Duodenal mucosa (tissue), 2 donors: ENCODE measurements around the gene SLC16A3.

Experiments
- H3K27ac ChIP-seq: one replicate; pipeline ENCODE4 v1.7.0; 2013; ENCODE audit warnings: low read depth, low read length
- H3K27me3 ChIP-seq, 2 donors: one replicate each; pipeline ENCODE4 v1.7.0; 2013; ENCODE audit warnings: low read length in 2 of 2, control low read depth in 1 of 2; ENCODE audit not compliant: insufficient read depth in 2 of 2, control insufficient read depth in 1 of 2
- H3K36me3 ChIP-seq, 2 donors: one replicate each; pipeline ENCODE4 v1.7.0; 2013; ENCODE audit warnings: low read length in 2 of 2, control low read depth in 1 of 2; ENCODE audit not compliant: insufficient read depth in 2 of 2, control insufficient read depth in 1 of 2
- H3K4me1 ChIP-seq, 2 donors: one replicate each; pipeline ENCODE4 v1.7.0; 2013; ENCODE audit warnings: low read length in 2 of 2, control low read depth in 1 of 2; ENCODE audit not compliant: insufficient read depth in 2 of 2, control insufficient read depth in 1 of 2
- H3K4me3 ChIP-seq, 2 donors: one replicate each; pipeline ENCODE4 v1.7.0; 2013; ENCODE audit warnings: low read length in 2 of 2, low read depth in 1 of 2
- H3K9ac ChIP-seq, 2 donors: one replicate each; pipeline ENCODE4 v1.7.0; 2013; ENCODE audit warnings: low read length in 2 of 2, low read depth in 1 of 2
- H3K9me3 ChIP-seq, 2 donors: one replicate each; pipeline ENCODE4 v1.7.0; 2013; ENCODE audit warnings: low read length in 2 of 2, control low read depth in 1 of 2; ENCODE audit not compliant: control insufficient read depth in 1 of 2

The SLC16A3 gene

DNA sequence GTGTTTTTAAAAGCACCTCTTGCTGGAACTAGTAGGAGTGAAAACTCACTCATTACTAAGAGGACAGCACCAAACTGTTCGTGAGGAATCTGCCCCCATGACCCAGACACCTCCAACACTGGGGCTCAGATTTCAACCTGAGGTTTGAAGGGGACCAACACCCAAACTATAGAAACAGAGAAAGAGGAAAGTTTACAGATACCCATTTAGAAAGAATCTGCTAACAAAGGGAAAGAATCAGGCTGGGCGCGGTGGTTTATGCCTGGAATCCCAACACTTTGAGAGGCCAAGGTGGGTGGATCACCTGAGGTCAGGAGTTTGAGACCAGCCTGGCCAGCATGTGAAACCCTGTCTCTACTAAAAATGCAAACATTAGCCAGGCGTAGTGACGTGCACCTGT, 48.1 kb downstream of the SLC16A3 start:
- Histone ChIP-seq H3K36me3 (peaks cover 5 to 7% of the 10 kb centered on the region in 2 donors), H3K4me3 (no peak overlapping the region), H3K27me3 (no peaks in the 10 kb centered on the region), H3K9ac (no peak overlapping the region), H3K27ac (no peak overlapping the region), H3K4me1 (peaks cover 30 to 32% of the 10 kb centered on the region in 2 donors), H3K9me3 (no peaks in the 10 kb centered on the region)

DNA sequence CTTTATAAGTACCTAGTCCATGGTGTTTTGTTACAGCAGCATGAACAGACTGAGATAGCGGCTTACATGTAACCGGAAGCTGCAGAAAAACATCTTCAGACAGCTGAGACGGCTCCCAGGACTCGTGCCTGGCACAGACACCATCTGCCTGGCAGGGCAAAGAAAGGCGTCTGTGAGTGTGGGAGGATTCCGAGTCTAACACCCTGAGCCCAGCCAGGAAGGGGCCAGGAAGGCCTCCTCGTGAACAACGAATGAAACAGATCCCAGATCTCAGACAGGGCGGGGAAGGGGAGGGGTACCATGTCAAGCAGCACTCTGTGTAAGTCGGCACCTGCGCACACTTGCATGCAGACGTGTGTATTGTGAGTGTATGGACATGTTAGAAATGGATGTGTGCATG, 49.0 kb downstream of the SLC16A3 start:
- no peak overlapping the region for H3K4me3 ChIP-seq
- H3K4me1 ChIP-seq, result peaks cover 34 to 37% of the 10 kb centered on the region in 2 donors
- peaks cover 5 to 7% of the 10 kb centered on the region in 2 donors for H3K36me3 ChIP-seq
- no peak overlapping the region for H3K9ac ChIP-seq
- H3K9me3 ChIP-seq, result no peaks in the 10 kb centered on the region
- peaks cover 0 to 2% of the 10 kb centered on the region in 2 donors for H3K27me3 ChIP-seq
- H3K27ac ChIP-seq, result no peak overlapping the region

DNA sequence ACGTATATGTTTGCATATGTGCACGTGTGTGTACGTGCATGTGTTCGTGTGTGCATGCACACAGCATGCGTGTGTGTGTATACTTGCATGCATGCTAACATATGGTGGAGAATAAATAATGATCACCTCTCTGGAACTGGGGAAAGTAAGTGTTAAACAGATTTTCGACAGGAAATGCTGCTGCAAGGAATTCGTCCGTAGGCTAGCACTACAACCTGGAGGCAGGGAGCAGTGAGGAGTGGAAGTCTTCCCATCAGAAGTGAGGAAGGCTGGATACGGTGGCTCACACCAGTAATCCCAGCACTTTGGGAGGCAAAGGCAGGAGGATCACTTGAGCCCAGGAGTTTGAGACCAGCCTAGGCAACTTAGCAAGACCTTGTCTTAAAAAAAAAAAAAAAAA, 49.5 kb downstream of the SLC16A3 start:
- no peak overlapping the region for H3K9ac ChIP-seq
- no peak overlapping the region for H3K4me3 ChIP-seq
- H3K9me3 ChIP-seq, result no peaks in the 10 kb centered on the region
- H3K4me1 ChIP-seq, result peaks cover 38 to 41% of the 10 kb centered on the region in 2 donors
- no peak overlapping the region for H3K27ac ChIP-seq
- H3K27me3 ChIP-seq, result peaks cover 0 to 3% of the 10 kb centered on the region in 2 donors
- peaks cover 5 to 7% of the 10 kb centered on the region in 2 donors for H3K36me3 ChIP-seq

DNA sequence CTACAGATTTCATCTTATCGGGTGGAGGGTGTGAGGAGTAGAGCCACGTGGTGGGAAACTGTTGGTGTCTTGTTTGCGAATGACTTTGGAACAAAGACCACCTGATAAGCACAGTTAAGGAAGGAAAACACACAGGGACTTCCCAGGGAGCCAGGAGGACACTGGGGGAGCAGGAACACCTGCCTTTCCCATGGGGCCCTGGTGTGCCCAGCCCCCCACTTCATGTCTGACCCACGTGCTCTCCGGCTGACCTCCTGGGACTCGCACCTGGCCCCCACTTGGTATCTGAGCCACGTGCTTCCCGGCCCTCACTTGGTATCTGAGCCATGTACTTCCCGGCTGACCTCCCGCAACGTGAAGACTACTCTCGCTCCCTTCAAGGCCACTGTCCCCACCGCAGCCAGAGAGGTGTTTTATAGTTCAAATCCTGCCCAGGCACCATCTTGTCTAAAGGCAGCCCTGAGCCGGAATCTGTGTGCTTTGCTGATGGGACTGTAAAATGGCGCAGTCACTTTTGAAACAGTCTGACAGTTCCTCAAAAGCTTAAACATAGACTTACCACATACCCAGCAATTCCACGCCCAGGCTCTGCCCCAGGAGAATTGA, 50.0 kb downstream of the SLC16A3 start:
- peaks cover 0 to 3% of the 10 kb centered on the region in 2 donors for H3K27me3 ChIP-seq
- peaks cover 5 to 7% of the 10 kb centered on the region in 2 donors for H3K36me3 ChIP-seq
- no peak overlapping the region for H3K4me3 ChIP-seq
- peaks cover 37 to 41% of the 10 kb centered on the region in 2 donors for H3K4me1 ChIP-seq
- H3K9ac ChIP-seq, result no peak overlapping the region
- H3K27ac ChIP-seq, result no peak overlapping the region
- no peaks in the 10 kb centered on the region for H3K9me3 ChIP-seq

DNA sequence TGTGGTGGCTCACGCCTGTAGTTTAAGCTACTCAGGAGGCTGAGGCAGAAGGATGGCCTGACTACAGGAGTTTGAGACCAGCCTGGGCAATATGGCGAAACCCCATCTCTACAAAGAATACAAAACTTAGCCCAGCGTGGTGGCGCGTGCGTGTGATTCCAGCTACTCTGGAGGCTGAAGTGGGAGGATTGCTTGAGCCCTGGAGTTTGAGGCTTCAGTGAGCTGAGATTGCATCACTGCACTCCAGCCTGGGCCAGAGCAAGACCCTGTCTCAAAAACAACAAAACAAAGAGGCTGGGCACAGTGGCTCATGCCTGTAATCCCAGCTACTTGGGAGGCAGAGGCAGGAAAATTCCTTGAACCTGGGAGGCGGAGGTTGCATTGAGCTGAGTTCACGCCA, 51.7 kb downstream of the SLC16A3 start:
- Histone ChIP-seq H3K9me3 (no peaks in the 10 kb centered on the region), H3K4me3 (no peak overlapping the region), H3K4me1 (peaks cover 31 to 34% of the 10 kb centered on the region in 2 donors), H3K9ac (no peak overlapping the region), H3K36me3 (peaks cover 5 to 7% of the 10 kb centered on the region in 2 donors), H3K27me3 (peaks cover 0 to 3% of the 10 kb centered on the region in 2 donors), H3K27ac (no peak overlapping the region)

DNA sequence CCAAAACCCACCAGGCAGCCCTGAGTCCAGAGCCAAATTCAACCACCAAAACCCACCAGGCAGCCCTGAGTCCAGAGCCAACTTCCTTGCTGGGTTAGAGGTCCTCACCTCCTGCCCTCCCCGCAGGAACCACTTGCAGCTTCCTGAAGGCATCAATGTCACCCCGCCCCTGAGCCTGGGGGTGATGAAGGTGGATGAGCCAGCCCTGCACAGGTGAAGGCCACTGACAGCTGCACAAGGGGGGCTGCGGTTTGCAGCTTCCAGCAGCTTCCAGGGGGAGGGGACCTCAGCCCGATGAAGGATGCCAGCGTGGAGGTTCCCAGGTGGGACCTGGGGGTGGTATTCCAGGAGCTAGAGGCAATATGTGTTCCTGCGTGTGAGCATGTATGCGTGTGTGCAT, 52.2 kb downstream of the SLC16A3 start:
- Histone ChIP-seq H3K9ac (no peak overlapping the region), H3K36me3 (peaks cover 5 to 7% of the 10 kb centered on the region in 2 donors), H3K27me3 (peaks cover 0 to 3% of the 10 kb centered on the region in 2 donors), H3K9me3 (no peaks in the 10 kb centered on the region), H3K4me3 (no peak overlapping the region), H3K27ac (no peak overlapping the region), H3K4me1 (peaks cover 31 to 34% of the 10 kb centered on the region in 2 donors)

DNA sequence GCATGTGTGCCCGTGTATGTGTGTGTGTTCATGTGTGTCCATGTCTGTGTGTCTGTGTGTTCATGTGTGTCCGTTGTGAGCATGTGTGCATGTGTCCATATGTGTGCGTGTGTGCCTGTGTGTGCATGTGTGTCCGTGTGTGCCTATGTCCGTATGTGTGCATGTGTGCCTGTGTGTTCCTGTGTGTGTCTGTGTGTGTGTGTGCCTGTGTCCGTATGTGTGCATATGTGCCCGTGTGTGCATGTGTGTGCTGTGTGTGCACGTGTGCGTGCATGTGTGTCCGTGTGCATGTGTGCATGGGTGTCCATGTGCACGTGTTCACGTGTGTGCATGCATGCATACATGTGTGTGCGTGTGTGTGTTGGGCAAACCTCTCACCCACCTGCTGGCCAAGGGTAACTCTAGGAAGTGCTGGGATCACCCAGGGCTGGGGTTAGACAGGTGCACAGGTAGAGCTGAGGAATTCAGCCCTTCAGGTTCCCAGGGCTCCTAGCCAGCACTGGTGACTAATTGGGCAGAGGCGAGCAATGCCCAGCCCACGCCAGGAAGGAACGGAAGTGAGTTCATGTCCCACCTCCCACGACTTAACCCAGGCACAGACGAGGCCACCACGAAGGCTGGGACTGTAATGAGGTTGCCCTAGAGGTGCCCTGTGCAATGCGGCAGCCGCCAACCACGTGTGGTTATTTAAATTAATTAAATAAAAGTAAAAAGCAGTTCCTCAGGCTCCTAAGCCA, 52.8 kb downstream of the SLC16A3 start:
- no peak overlapping the region for H3K9ac ChIP-seq
- H3K4me3 ChIP-seq, result no peak overlapping the region
- H3K27ac ChIP-seq, result no peak overlapping the region
- peaks cover 0 to 3% of the 10 kb centered on the region in 2 donors for H3K27me3 ChIP-seq
- H3K9me3 ChIP-seq, result no peaks in the 10 kb centered on the region
- peaks cover 5 to 7% of the 10 kb centered on the region in 2 donors for H3K36me3 ChIP-seq
- peaks cover 31 to 34% of the 10 kb centered on the region in 2 donors for H3K4me1 ChIP-seq

DNA sequence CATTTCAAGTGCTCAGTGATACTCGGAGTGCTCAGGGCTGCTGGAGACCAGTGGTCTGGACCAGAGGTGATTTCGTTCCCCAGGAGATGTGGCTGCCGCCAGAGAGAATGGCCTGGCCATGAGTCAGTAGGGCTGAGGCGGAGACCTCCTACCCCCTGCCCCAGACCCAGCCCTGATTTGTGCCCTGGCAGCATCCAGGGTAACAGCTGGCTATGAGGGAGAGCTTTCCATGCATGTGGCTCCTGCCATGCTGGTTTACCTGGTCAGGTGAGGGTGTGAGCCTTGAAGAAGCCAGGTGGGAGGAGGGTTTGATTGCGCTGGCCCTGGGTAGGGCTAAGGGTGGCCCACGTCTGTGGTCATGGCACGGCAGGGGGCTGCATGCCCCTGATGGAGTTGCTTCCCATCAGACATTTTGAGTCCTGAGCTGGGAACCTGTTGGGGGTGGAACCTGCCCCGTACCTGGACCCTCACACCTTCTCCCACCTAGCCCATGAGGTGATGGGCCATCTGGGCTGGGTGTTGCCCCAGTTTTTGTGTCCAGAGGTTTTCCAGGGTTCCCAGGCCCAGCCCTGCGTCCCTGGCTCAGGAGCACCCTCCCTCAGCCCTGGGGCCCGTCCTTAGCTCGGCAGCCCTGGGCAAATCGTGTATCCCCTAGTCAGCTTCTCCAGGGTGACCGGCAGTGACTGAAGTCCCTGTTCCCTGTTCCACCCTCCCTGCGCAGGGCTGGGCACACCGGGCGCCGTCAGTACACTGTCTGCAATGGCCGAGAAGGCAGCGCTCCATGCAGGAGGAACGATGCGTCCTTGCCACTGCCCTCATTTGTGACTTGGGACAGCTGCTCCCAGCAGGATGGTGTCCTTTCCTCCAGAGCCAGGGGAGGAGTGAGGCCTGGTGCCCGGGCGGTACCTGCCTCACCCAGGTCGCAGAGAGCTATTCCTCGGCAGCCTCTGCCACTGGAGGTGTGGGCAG, 53.7 kb downstream of the SLC16A3 start:
- Histone ChIP-seq H3K9ac (no peak overlapping the region), H3K27ac (no peak overlapping the region), H3K4me3 (no peak overlapping the region), H3K27me3 (peaks cover 0 to 3% of the 10 kb centered on the region in 2 donors), H3K9me3 (no peaks in the 10 kb centered on the region), H3K4me1 (peaks cover 38 to 40% of the 10 kb centered on the region in 2 donors), H3K36me3 (peaks cover 5 to 7% of the 10 kb centered on the region in 2 donors)

DNA sequence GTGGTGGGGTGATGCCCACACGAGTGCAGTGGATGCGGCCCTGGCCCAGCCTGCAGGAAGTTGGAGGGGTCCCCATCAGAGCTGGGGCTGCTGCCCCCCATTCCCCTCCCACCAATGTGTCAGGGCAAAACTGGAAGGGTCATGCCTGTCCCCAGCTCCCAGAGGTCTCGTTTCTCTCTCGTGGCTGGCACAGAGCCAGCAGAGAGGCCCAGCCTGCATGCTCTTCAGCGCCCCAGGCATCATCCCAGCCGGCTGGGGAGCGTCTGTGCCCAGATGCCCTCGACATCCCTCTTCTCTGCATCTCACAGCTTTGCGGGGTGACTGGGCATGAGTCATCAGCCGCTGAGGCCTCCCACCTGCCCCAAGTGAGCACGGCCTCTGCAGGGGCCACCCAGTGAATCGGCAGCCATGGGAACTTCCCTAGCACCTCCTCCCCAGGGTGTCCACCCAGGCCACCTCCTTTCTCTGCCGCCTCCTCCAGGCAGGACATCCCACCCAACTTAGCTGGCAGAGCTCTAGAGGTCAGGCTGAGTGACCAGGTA, 54.4 kb downstream of the SLC16A3 start:
- H3K4me3 ChIP-seq, result no peak overlapping the region
- peaks cover 0 to 3% of the 10 kb centered on the region in 2 donors for H3K27me3 ChIP-seq
- H3K9me3 ChIP-seq, result no peaks in the 10 kb centered on the region
- no peak overlapping the region for H3K9ac ChIP-seq
- H3K27ac ChIP-seq, result no peak overlapping the region
- peaks cover 44% of the 10 kb centered on the region in 2 donors for H3K4me1 ChIP-seq
- peaks cover under 1% of the 10 kb centered on the region in 2 donors for H3K36me3 ChIP-seq
